GM12891 (cell line): ENCODE data around the gene GLP2R.

ENCODE experiments used
- POLR2A ChIP-seq: IDR thresholded peaks from 2 replicates; pipeline ENCODE4 v1.6.1; 2011; ENCODE audit warnings: low read depth, low read length, control low read depth
- TAF1 ChIP-seq: IDR thresholded peaks from 2 replicates; pipeline ENCODE4 v1.6.1; 2011; ENCODE audit warnings: low read depth, low read length, control low read depth

DNA sequence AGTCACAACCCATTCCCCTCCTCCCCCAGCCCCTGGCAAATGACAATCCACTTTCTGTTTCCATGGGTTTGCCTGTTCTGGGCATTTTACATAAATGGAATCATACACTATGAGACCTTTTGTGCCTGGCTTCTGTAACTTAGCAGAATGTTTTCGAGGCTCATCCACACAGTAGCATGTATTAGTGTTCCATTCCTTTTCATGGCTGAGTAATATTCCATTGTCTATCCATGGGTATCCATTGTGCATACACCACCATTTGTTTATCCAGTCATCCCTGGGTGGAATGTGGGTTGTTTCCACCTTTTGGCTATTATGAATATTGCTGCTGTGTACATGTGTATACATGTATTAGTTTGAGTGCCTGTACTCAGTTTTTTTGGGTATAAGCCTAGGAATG, 113.0 kb downstream of the GLP2R start:
- TF ChIP-seq POLR2A, result no peak
- TF ChIP-seq TAF1, result no peak
